ENCODE measurements around the gene LRRC27.

The LRRC27 gene

DNA sequence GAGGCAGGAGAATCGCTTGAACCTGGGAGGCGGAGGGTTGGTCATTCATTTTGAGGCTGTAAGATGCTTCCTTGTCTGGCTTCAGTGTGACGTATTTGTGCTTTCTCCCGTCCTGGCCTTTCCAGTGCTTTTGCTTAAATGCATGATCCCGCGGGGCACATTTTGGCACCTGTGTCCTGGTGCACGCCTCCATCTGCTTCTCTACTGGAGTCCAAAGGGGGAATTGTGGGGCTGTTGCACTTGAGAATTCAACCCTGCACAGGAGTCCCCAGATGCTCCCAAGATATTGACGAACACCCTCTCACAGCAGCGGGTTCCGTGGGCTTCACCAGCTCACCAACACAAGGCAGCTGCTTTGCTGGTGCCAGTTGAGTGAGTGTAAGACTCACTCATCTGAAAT lies 10.3 kb upstream of the LRRC27 start:
- Histone ChIP-seq H3K27ac (replicated peaks) (no peak overlapping the region), H3K4me3 (replicated peaks; ENCODE audit: insufficient read depth, low read length) (no peak overlapping the region), H3K27me3 (ENCODE audit: insufficient read depth, poor library complexity, severe bottlenecking) (no peaks in the 10 kb centered on the region)
- no peak for DNase-seq (ENCODE audit: low read depth in 1 of 2, low spot score in 1 of 2)
- TF ChIP-seq SPI1 (IDR thresholded peaks at IDR 0.05; ENCODE audit: borderline replicate concordance, low read depth) (no peak), POLR2AphosphoS5 (IDR thresholded peaks at IDR 0.05; ENCODE audit: low read depth) (no peak), GABPA (IDR thresholded peaks at IDR 0.05; ENCODE audit: low read depth) (no peak)
- TF ChIP-seq, protein P1, sequence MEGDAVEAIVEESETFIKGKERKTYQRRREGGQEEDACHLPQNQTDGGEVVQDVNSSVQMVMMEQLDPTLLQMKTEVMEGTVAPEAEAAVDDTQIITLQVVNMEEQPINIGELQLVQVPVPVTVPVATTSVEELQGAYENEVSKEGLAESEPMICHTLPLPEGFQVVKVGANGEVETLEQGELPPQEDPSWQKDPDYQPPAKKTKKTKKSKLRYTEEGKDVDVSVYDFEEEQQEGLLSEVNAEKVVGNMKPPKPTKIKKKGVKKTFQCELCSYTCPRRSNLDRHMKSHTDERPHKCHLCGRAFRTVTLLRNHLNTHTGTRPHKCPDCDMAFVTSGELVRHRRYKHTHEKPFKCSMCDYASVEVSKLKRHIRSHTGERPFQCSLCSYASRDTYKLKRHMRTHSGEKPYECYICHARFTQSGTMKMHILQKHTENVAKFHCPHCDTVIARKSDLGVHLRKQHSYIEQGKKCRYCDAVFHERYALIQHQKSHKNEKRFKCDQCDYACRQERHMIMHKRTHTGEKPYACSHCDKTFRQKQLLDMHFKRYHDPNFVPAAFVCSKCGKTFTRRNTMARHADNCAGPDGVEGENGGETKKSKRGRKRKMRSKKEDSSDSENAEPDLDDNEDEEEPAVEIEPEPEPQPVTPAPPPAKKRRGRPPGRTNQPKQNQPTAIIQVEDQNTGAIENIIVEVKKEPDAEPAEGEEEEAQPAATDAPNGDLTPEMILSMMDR (IDR thresholded peaks at IDR 0.05; ENCODE audit: insufficient read depth, low read length) = no peak
- TF ChIP-seq, protein P2, sequence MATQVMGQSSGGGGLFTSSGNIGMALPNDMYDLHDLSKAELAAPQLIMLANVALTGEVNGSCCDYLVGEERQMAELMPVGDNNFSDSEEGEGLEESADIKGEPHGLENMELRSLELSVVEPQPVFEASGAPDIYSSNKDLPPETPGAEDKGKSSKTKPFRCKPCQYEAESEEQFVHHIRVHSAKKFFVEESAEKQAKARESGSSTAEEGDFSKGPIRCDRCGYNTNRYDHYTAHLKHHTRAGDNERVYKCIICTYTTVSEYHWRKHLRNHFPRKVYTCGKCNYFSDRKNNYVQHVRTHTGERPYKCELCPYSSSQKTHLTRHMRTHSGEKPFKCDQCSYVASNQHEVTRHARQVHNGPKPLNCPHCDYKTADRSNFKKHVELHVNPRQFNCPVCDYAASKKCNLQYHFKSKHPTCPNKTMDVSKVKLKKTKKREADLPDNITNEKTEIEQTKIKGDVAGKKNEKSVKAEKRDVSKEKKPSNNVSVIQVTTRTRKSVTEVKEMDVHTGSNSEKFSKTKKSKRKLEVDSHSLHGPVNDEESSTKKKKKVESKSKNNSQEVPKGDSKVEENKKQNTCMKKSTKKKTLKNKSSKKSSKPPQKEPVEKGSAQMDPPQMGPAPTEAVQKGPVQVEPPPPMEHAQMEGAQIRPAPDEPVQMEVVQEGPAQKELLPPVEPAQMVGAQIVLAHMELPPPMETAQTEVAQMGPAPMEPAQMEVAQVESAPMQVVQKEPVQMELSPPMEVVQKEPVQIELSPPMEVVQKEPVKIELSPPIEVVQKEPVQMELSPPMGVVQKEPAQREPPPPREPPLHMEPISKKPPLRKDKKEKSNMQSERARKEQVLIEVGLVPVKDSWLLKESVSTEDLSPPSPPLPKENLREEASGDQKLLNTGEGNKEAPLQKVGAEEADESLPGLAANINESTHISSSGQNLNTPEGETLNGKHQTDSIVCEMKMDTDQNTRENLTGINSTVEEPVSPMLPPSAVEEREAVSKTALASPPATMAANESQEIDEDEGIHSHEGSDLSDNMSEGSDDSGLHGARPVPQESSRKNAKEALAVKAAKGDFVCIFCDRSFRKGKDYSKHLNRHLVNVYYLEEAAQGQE (IDR thresholded peaks at IDR 0.05; ENCODE audit: insufficient replicate concordance, low read depth) = no peak

DNA sequence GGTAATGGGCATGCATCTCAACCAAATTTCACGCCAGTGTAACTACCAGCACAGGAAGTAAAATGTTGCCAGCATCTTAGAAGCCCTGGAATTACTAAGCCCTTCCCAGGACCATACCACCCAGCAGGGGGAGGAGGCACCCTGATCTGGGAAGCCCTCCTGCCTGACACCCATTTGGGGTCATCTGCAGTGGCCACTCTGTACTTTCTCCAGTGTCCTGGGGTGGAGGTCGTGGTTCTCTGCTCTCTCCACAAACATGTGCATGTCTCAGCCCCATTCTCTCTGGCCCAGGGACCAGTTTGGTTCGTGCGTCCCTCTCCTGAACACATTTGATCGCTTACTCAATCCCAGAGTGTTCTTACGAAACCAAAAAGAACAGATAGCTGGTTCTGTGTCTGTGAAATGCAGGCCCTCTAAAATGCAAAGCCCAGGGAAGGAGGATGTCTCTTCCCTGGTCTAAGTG lies 9.4 kb upstream of the LRRC27 start:
- no peaks in the 10 kb centered on the region for H3K27me3 ChIP-seq (ENCODE audit: insufficient read depth, poor library complexity, severe bottlenecking)
- peak; percentile 42 to 74 for DNase-seq (ENCODE audit: low read depth in 1 of 2, low spot score in 1 of 2)
- H3K4me3 ChIP-seq (replicated peaks; ENCODE audit: insufficient read depth, low read length) = no peak overlapping the region
- TF ChIP-seq SPI1 (IDR thresholded peaks at IDR 0.05; ENCODE audit: borderline replicate concordance, low read depth) (no peak), POLR2AphosphoS5 (IDR thresholded peaks at IDR 0.05; ENCODE audit: low read depth) (no peak), GABPA (IDR thresholded peaks at IDR 0.05; ENCODE audit: low read depth) (no peak)
- TF ChIP-seq, protein P2 (IDR thresholded peaks at IDR 0.05; ENCODE audit: insufficient replicate concordance, low read depth) = no peak
- TF ChIP-seq, protein P1 (IDR thresholded peaks at IDR 0.05; ENCODE audit: insufficient read depth, low read length) = no peak
- H3K27ac ChIP-seq (replicated peaks) = no peak overlapping the region

DNA sequence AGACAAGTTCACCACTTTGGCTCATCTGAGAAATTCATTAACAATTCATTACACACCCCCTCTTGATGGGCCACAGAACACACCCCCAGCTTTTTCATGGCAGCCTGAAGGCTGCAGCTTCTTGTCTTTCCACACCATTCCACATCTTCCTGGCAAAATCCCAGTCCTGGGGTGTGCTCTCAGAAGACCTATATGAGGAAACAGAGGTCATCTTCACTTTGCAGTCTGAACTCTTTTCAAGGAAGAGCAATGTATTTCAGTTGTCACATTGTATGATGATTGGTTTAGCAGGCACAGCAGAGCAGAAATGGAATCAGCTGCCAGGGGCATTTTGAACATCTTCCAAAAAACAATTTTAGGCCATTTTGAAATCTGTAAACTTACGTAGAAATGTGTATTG lies 7.8 kb upstream of the LRRC27 start:
- no peak for DNase-seq (ENCODE audit: low read depth in 1 of 2, low spot score in 1 of 2)
- TF ChIP-seq POLR2AphosphoS5 (IDR thresholded peaks at IDR 0.05; ENCODE audit: low read depth) (no peak), GABPA (IDR thresholded peaks at IDR 0.05; ENCODE audit: low read depth) (no peak), SPI1 (IDR thresholded peaks at IDR 0.05; ENCODE audit: borderline replicate concordance, low read depth) (no peak)
- TF ChIP-seq, protein P1 (IDR thresholded peaks at IDR 0.05; ENCODE audit: insufficient read depth, low read length) = no peak
- TF ChIP-seq, protein P2 (IDR thresholded peaks at IDR 0.05; ENCODE audit: insufficient replicate concordance, low read depth) = no peak
- no peak overlapping the region for H3K27ac ChIP-seq (replicated peaks)

More for the DNA sequence above, 7.8 kb upstream of the LRRC27 start:
- H3K4me3 ChIP-seq (replicated peaks; ENCODE audit: insufficient read depth, low read length) = no peak overlapping the region
- no peaks in the 10 kb centered on the region for H3K27me3 ChIP-seq (ENCODE audit: insufficient read depth, poor library complexity, severe bottlenecking)

All from HL-60 (cell line).